Activated CD8-positive, alpha-beta T cell treated with anti-CD3 and anti-CD28 coated beads for 36 hours (primary cell): Measurements from ENCODE around the gene HELZ. TPM values are rescaled to one million over a fixed set of nuclear protein-coding genes. Genes with fewer than 3 reads are reported as not detected.
A peak's percentile ranks its signal among the peaks of the same experiment; 100 is the strongest.

Experiments
- ATAC-seq: fragments of 200-7000 bp; cut with Tn5 transposase; one replicate; pipeline ENCODE4 v1.10.0; 2021; ENCODE audit warnings: mild to moderate bottlenecking, moderate library complexity
- CTCF ChIA-PET: fragments of 350-600 bp; sonication (Branson Sonifier 250); formaldehyde crosslinking; loops from one replicate; lab custom pipeline; 2021; ENCODE audit warnings: antibody characterized with exemption; lab: Charles Lee
- POLR2A ChIA-PET: fragments of 350-600 bp; sonication (Branson Sonifier 250); formaldehyde crosslinking; loops from one replicate; lab custom pipeline; 2021; ENCODE audit warnings: antibody characterized with exemption; lab: Charles Lee
- DNase-seq: peaks from one replicate; pipeline ENCODE4 v3.0.0-alpha.2; 2020
- H3K27ac Mint-ChIP-seq: one replicate; pipeline ENCODE4 v1.8.0; 2021; ENCODE audit warnings: mild to moderate bottlenecking, mixed read lengths
- H3K27me3 Mint-ChIP-seq: one replicate; pipeline ENCODE4 v1.8.0; 2021; ENCODE audit warnings: mixed read lengths
- H3K36me3 Mint-ChIP-seq: one replicate; pipeline ENCODE4 v1.8.0; 2021; ENCODE audit warnings: low read depth, mixed read lengths
- H3K4me1 Mint-ChIP-seq: one replicate; pipeline ENCODE4 v1.8.0; 2021; ENCODE audit warnings: low read depth, mixed read lengths
- H3K4me3 Mint-ChIP-seq: one replicate; pipeline ENCODE4 v1.8.0; 2021; ENCODE audit warnings: mild to moderate bottlenecking, moderate library complexity, mixed read lengths
- H3K9me3 Mint-ChIP-seq: one replicate; pipeline ENCODE4 v1.8.0; 2021; ENCODE audit warnings: mixed read lengths
- CTCF ChIP-seq: fragments of 200-600 bp; IDR thresholded peaks from one replicate; pipeline ENCODE4 v1.8.0; 2022; ENCODE audit warnings: antibody characterized with exemption, mild to moderate bottlenecking
- intact Hi-C: fragments of 100-400 bp; cut with micrococcal nuclease; formaldehyde crosslinking; loops from one replicate; pipeline ENCODE4 v1.10.0; 2022
- total RNA-seq, 2 experiments: library from RNA; stranded (reverse); gene quantifications; one replicate each; pipeline ENCODE4 v1.2.3, GENCODE V29; 2021

The HELZ gene
- total RNA-seq, 2 experiments from 2014 or later: 74.4 to 74.9 TPM

GRCh38 chr17:67125924-67126323 lies 119.1 kb downstream of the HELZ start:
- POLR2A ChIA-PET: no interaction called here
- intact Hi-C loops: no loop called here
- H3K27me3 Mint-ChIP-seq: no peaks in the 10 kb centered on the region

GRCh38 chr17:67125417-67125816 lies 119.6 kb downstream of the HELZ start:
- no peak for ATAC-seq
- no peak for DNase-seq
- TF ChIP-seq CTCF: no peak
- CTCF ChIA-PET: no interaction called here
- Mint-ChIP-seq H3K4me3 (no peak overlapping the region), H3K27ac (no peak overlapping the region), H3K36me3 (peaks cover 28% of the 10 kb centered on the region), H3K9me3 (no peaks in the 10 kb centered on the region), H3K27me3 (no peaks in the 10 kb centered on the region), H3K4me1 (peaks cover 8% of the 10 kb centered on the region)
- POLR2A ChIA-PET: no interaction called here
- intact Hi-C loops: no loop called here

More at GRCh38 chr17:67125924-67126323, 119.1 kb downstream of the HELZ start:
- CTCF ChIA-PET: interaction anchor here (1.3 kb wide), 1 partner anchor 96 kb away, joined by 7 read pairs; no protein-coding TSS in a partner anchor
- no peak overlapping the region for H3K27ac Mint-ChIP-seq
- H3K4me1 Mint-ChIP-seq: peaks cover 8% of the 10 kb centered on the region
- DNase-seq (no peak), ATAC-seq (no peak)
- no peak for TF ChIP-seq CTCF
- no peaks in the 10 kb centered on the region for H3K9me3 Mint-ChIP-seq
- no peak overlapping the region for H3K4me3 Mint-ChIP-seq
- H3K36me3 Mint-ChIP-seq: peaks cover 24% of the 10 kb centered on the region

- no peaks in the 10 kb centered on the region for H3K27me3 Mint-ChIP-seq
- H3K4me3 Mint-ChIP-seq: no peak overlapping the region
- intact Hi-C loops: no loop called here
- peaks cover 32% of the 10 kb centered on the region for H3K36me3 Mint-ChIP-seq
- H3K4me1 Mint-ChIP-seq: peaks cover 8% of the 10 kb centered on the region
- CTCF ChIA-PET: no interaction called here
- no peak for DNase-seq
- POLR2A ChIA-PET: no interaction called here
- ATAC-seq: no peak
- TF ChIP-seq CTCF: no peak
- H3K9me3 Mint-ChIP-seq: no peaks in the 10 kb centered on the region
- no peak overlapping the region for H3K27ac Mint-ChIP-seq
Measured at GRCh38 chr17:67124450-67125148, 120.4 kb downstream of the HELZ start.

- no peak for TF ChIP-seq CTCF
- peaks cover 8% of the 10 kb centered on the region for H3K4me1 Mint-ChIP-seq
- ChIA-PET CTCF (no interaction called here), POLR2A (no interaction called here)
- ATAC-seq (no peak), DNase-seq (peak; percentile 8)
- peaks cover 39% of the 10 kb centered on the region for H3K36me3 Mint-ChIP-seq
- no peak overlapping the region for H3K27ac Mint-ChIP-seq
- no peaks in the 10 kb centered on the region for H3K27me3 Mint-ChIP-seq
- no peak overlapping the region for H3K4me3 Mint-ChIP-seq
- intact Hi-C loops: no loop called here
- no peaks in the 10 kb centered on the region for H3K9me3 Mint-ChIP-seq
Measured at GRCh38 chr17:67123699-67124098, 121.3 kb downstream of the HELZ start.

- no peak for ATAC-seq
- Mint-ChIP-seq H3K27me3 (no peaks in the 10 kb centered on the region), H3K36me3 (peaks cover 51% of the 10 kb centered on the region), H3K27ac (no peak overlapping the region), H3K9me3 (peaks cover 5% of the 10 kb centered on the region), H3K4me1 (peaks cover 5% of the 10 kb centered on the region), H3K4me3 (no peak overlapping the region)
- CTCF ChIA-PET: no interaction called here
- POLR2A ChIA-PET: interaction anchor here (0.6 kb wide), 1 partner anchor 112 kb away, joined by 3 read pairs; no protein-coding TSS in a partner anchor
- intact Hi-C loops: no loop called here
- no peak for DNase-seq
- no peak for TF ChIP-seq CTCF
Measured at GRCh38 chr17:67121316-67121891, 123.6 kb downstream of the HELZ start.
